Right cardiac atrium (tissue), 5 donors: Measurements from ENCODE around the gene SOWAHC. TPM values are rescaled to one million over a fixed set of nuclear protein-coding genes. Genes with fewer than 3 reads are reported as not detected.

Source experiments
- ATAC-seq, 2 donors: fragments of 200-7000 bp; cut with Tn5 transposase; one replicate each; pipeline versions ENCODE4 v1.8.0 to v1.9.1; 2020; ENCODE audit warnings: moderate library complexity in 2 of 2, mild to moderate bottlenecking in 1 of 2
- DNase-seq, 3 donors: peaks; one replicate each; pipeline ENCODE4 v3.0.0-alpha.2; 2020
- H3K27ac ChIP-seq: one replicate; pipeline ENCODE4 v1.5.1; 2013; ENCODE audit warnings: mild to moderate bottlenecking, low read length, control low read depth, moderate library complexity
- H3K27me3 ChIP-seq: one replicate; pipeline ENCODE4 v1.6.1; 2013; ENCODE audit not compliant: control insufficient read depth, insufficient read depth
- H3K4me1 ChIP-seq: one replicate; pipeline ENCODE4 v1.6.1; 2013; ENCODE audit warnings: low read length; ENCODE audit not compliant: control insufficient read depth, insufficient read depth
- H3K4me3 ChIP-seq: one replicate; pipeline ENCODE4 v1.5.1; 2013; ENCODE audit warnings: low read length, control low read depth
- H3K9me3 ChIP-seq: one replicate; pipeline ENCODE4 v1.6.1; 2013; ENCODE audit warnings: low read length; ENCODE audit not compliant: control insufficient read depth
- WGBS: extraction: QIAGEN DNeasy Blood & Tissue Kit; methylation state at CpG from one replicate; pipeline ENCODE4 v1.1.7; 2013; 5-methylcytosine and 5-hydroxymethylcytosine counted together
- intact Hi-C, 4 donors: fragments of 100-400 bp; cut with DNase I; formaldehyde crosslinking; loops; one replicate each; pipeline versions ENCODE4 v1.11.0 to v1.14.0; 2022 to 2023
- polyA plus RNA-seq: library from polyadenylated mRNA; stranded (reverse); fragments of 200-250 nt; gene quantifications from one replicate; pipeline ENCODE4 v1.2.3, GENCODE V29; 2013
- total RNA-seq, 4 donors: library from RNA; stranded (reverse); fragmentation: NEBNext Ultra II Directional; extraction: Animal tissue kit (Norgen Biotek cat#: 25700); gene quantifications; one replicate each; pipeline ENCODE4 v1.2.1, GENCODE V29; 2021
- donor health status: healthy with polysubstance abuse.
- donor health status: DM: no; HTN: yes; CAD: no.
- donor health status: DM: no; HTN: no; CAD: no.
- donor health status: DM: no; HTN: yes; CAD: no; lungs with severe emphysema.
- donor health status: DM: yes; HTN: yes; CAD: no.

Gene SOWAHC
- total and polyA plus RNA-seq, 5 donors: 1.5 to 3.5 (median 2.5) TPM

GRCh38 chr2:109649736-109650695, 35.9 kb downstream of the SOWAHC start:
- no peak for DNase-seq
- no peak for ATAC-seq
- no peaks in the 10 kb centered on the region for H3K27me3 ChIP-seq
- H3K4me3 ChIP-seq: no peak overlapping the region
- WGBS: 79% methylated on average over 14 of the region's 14 CpGs
- intact Hi-C loops: no loop called here
- no peaks in the 10 kb centered on the region for H3K4me1 ChIP-seq
- no peak overlapping the region for H3K27ac ChIP-seq
- H3K9me3 ChIP-seq: no peaks in the 10 kb centered on the region

GRCh38 chr2:109654326-109655050, 40.3 kb downstream of the SOWAHC start:
- intact Hi-C loops: no loop called here
- WGBS: 95% methylated on average over 8 of the region's 8 CpGs
- ATAC-seq: no peak
- Histone ChIP-seq H3K27ac (no peak overlapping the region), H3K4me1 (no peaks in the 10 kb centered on the region), H3K4me3 (no peak overlapping the region), H3K27me3 (no peaks in the 10 kb centered on the region), H3K9me3 (no peaks in the 10 kb centered on the region)
- no peak for DNase-seq

- H3K4me1 ChIP-seq: no peaks in the 10 kb centered on the region
- no peaks in the 10 kb centered on the region for H3K27me3 ChIP-seq
- DNase-seq (no peak), ATAC-seq (no peak)
- 73% methylated on average over 3 of the region's 3 CpGs for WGBS
- no peak overlapping the region for H3K4me3 ChIP-seq
- intact Hi-C loops: no loop called here
- H3K9me3 ChIP-seq: no peaks in the 10 kb centered on the region
- no peak overlapping the region for H3K27ac ChIP-seq
These were observed 41.1 kb downstream of the SOWAHC start for GRCh38 chr2:109655287-109655686.

DNA sequence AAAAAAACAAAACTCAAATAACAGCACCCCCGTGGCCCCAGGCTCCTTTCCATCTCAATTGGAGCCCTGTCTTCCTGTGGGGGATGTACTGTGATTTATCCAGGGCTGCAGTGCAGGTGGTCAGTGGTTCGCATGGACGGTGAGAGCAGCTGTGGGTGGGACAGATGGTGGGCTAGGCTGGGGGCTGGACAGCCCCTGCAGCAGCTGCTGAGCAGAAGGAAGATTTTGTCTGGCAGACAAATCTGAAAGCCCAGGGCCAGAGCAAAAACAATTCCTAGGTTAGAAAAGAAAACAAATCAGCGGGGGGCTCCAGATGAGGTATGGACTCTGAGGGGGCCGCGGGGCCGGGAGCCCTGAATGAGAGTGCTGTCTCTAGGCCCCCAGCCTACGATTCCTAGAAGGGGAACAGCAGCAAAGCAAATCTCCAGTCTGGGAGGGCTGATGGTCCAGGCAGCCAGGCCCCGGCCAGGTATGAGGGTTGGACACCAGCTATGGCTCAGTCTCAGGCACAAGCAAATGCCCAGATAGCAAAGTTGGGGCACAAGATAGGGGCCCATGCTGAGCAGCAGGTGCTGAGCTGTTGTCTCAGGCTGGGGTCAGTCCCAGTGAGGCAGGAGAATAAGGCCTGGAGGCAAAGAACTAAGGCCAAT, 45.4 kb downstream of the SOWAHC start:
- DNase-seq (no peak), ATAC-seq (no peak)
- H3K4me3 ChIP-seq: no peak overlapping the region
- intact Hi-C loops: no loop called here
- no peaks in the 10 kb centered on the region for H3K4me1 ChIP-seq
- no peak overlapping the region for H3K27ac ChIP-seq
- no peaks in the 10 kb centered on the region for H3K27me3 ChIP-seq
- H3K9me3 ChIP-seq: no peaks in the 10 kb centered on the region
- 80% methylated on average over 9 of the region's 9 CpGs for WGBS

- Histone ChIP-seq H3K4me1 (no peaks in the 10 kb centered on the region), H3K27ac (no peak overlapping the region), H3K4me3 (no peak overlapping the region), H3K9me3 (no peaks in the 10 kb centered on the region), H3K27me3 (no peaks in the 10 kb centered on the region)
- ATAC-seq (no peak), DNase-seq (no peak)
- 71% methylated on average over 3 of the region's 3 CpGs for WGBS
- intact Hi-C loops: no loop called here
These were observed 46.1 kb downstream of the SOWAHC start for GRCh38 chr2:109660046-109660860.

GRCh38 chr2:109662889-109663288, 48.7 kb downstream of the SOWAHC start:
- H3K9me3 ChIP-seq: no peaks in the 10 kb centered on the region
- intact Hi-C loops: no loop called here
- no peak overlapping the region for H3K4me3 ChIP-seq
- no peaks in the 10 kb centered on the region for H3K27me3 ChIP-seq
- no peaks in the 10 kb centered on the region for H3K4me1 ChIP-seq
- ATAC-seq (no peak), DNase-seq (no peak)
- H3K27ac ChIP-seq: no peak overlapping the region

- DNase-seq: peak; percentile 81 to 88 (median 87)
- intact Hi-C loops: no loop called here
- WGBS: 12% methylated on average over 4 of the region's 4 CpGs
These were observed 49.6 kb downstream of the SOWAHC start for GRCh38 chr2:109663721-109664120.

DNA sequence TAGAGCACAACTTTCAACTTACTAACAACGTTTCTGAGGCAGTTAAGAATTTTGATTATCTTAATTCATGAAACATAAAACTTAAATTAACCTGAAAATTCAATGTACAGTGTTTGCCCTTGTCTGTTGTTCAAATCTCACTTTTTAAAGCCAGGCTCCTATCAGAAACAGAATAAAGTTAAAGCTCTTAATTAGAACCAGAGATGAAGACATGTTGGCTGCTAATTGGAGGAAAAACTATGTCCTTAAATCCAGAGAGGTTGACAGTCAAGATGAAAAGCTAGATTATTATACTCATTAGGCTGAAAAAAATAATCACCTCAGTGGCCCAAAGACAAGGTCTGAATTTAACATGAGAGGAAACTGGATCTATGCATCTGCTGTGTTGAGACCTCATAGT, 52.3 kb downstream of the SOWAHC start:
- Histone ChIP-seq H3K27me3 (no peaks in the 10 kb centered on the region), H3K9me3 (no peaks in the 10 kb centered on the region), H3K4me1 (no peaks in the 10 kb centered on the region), H3K27ac (no peak overlapping the region), H3K4me3 (no peak overlapping the region)
- intact Hi-C loops: no loop called here
- DNase-seq (no peak), ATAC-seq (no peak)
- WGBS: 78% methylated on average over 1 of the region's 1 CpG

More at GRCh38 chr2:109663721-109664120, 49.6 kb downstream of the SOWAHC start:
- no peak overlapping the region for H3K4me3 ChIP-seq
- H3K27ac ChIP-seq: no peak overlapping the region
- H3K27me3 ChIP-seq: no peaks in the 10 kb centered on the region
- no peaks in the 10 kb centered on the region for H3K4me1 ChIP-seq
- ATAC-seq: peak; percentile 95 to 96
- no peaks in the 10 kb centered on the region for H3K9me3 ChIP-seq
